HCT116 (cell line): ENCODE data around the gene SARS1. TPM values are rescaled to one million over a fixed set of nuclear protein-coding genes. Genes with fewer than 3 reads are reported as not detected.

ENCODE experiments used
- total RNA-seq: library from RNA; stranded (reverse); gene quantifications from one replicate; pipeline ENCODE4 v1.2.1, GENCODE V29; 2021; ENCODE audit not compliant: unreplicated experiment

The SARS1 gene
- total RNA-seq, 1 experiment from 2014 or later, result 206 TPM

Other genes with a start within 250 kb of the SARS1 start
- 9.3 TPM for gene WDR47, start 171.8 kb upstream of the SARS1 start, total RNA-seq
- gene TAF13, start 137.9 kb upstream of the SARS1 start, total RNA-seq, result 27.3 TPM
- gene TMEM167B, start 123.2 kb upstream of the SARS1 start, total RNA-seq, result 21.4 TPM
- gene ELAPOR1, start 99.8 kb upstream of the SARS1 start, total RNA-seq, result 0.57 TPM
- gene CELSR2, start 35.6 kb downstream of the SARS1 start, total RNA-seq, result 17.1 TPM
- gene PSRC1, start 69.2 kb downstream of the SARS1 start, total RNA-seq, result 44.8 TPM
- 1.0 TPM for gene MYBPHL, start 93.1 kb downstream of the SARS1 start, total RNA-seq
- 20.2 TPM for gene SORT1, start 184.0 kb downstream of the SARS1 start, total RNA-seq
- 169 TPM for gene PSMA5, start 212.5 kb downstream of the SARS1 start, total RNA-seq